ENCODE measurements around the gene BTAF1.

DNA sequence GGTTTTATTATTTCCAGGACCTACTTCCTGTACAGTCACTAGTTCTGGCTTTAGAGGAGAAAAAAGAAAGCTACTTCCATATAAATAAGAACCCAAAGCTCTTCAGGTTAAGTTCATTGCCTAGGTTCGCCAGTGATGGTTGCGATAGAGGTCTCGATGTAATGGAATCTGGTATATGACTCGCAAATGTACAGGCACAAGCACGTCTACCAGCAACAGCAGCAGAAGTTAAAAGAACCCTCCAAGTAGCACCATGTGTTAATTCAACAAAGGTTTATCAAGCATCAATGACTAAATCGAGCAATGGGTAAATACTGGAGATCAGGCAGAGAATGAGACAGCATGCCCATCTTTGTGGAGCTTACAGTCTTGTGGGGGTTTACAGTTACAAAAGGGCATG lies 155.4 kb downstream of the BTAF1 start:
- TF ChIP-seq CTCF (IDR thresholded peaks at IDR 0.05; ENCODE audit: insufficient read depth, low read length) (no peak), POLR2AphosphoS5 (IDR thresholded peaks at IDR 0.05; ENCODE audit: low read depth) (no peak), SPI1 (IDR thresholded peaks at IDR 0.05; ENCODE audit: borderline replicate concordance, low read depth) (no peak), GABPA (IDR thresholded peaks at IDR 0.05; ENCODE audit: low read depth) (no peak)

Data from HL-60 (cell line).